T-helper 1 cell treated with Interleukin-12 subunit alpha and Interleukin-12 subunit beta and Interleukin-4 antibody, amounts not matched to agents 30 ng/mL and 1 ng/mL, for 36 hours (primary cell): ENCODE data around the gene IQGAP3. TPM values are rescaled to one million over a fixed set of nuclear protein-coding genes. Genes with fewer than 3 reads are reported as not detected.

Source experiments
- intact Hi-C: fragments of 100-400 bp; cut with micrococcal nuclease; formaldehyde crosslinking; loops from one replicate; pipeline ENCODE4 v1.15.1; 2024
- total RNA-seq: library from RNA; stranded (reverse); gene quantifications from 2 replicates; pipeline ENCODE4 v1.2.3, GENCODE V29; 2022

The IQGAP3 gene
- total RNA-seq, 1 donor from 2014 or later = 11.6 TPM

- intact Hi-C loops = no loop called here
Measured at GRCh38 chr1:156516821-156517220, 55.5 kb downstream of the IQGAP3 start.

DNA sequence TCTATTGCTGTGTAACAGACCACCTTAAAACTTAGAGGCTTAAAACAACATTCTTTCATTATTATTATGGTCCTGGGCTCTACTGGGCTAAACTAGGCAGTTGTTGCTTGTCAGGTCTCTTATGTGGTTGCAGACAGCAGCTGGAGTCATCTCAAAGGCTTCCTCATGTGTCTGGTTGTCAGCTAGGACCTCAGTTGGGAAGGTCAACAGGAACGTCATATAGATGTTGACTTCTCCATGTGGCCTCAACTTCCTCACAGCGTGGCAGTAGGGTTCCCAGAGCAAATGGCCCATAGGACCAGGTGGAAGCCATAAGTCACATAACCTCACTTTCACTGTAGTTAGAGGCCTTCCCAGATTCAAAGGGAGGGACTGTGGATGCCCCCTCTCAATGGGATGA is 56.4 kb downstream of the IQGAP3 start:
- intact Hi-C loops = no loop called here

GRCh38 chr1:156513185-156513584 is 59.2 kb downstream of the IQGAP3 start:
- intact Hi-C loops = no loop called here

DNA sequence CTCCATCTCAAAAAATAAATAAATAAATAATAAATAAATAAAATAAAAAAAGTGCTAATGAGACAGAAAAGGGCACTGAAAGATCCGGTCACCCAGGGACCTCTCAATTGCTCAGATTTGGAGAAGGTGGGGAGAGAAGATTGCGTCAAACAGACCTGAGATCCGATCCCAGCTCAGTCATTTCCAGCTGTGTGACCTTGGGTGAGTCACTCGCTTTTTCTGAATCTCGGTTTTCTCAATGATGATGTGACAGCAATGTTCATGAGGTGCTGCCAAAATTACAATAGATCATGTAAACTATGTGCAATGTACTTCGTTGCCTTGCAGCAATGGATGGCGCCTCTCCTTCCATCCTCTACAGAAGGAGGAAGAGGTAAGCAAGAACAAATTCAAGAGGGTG is 60.7 kb downstream of the IQGAP3 start:
- intact Hi-C loops = no loop called here

DNA sequence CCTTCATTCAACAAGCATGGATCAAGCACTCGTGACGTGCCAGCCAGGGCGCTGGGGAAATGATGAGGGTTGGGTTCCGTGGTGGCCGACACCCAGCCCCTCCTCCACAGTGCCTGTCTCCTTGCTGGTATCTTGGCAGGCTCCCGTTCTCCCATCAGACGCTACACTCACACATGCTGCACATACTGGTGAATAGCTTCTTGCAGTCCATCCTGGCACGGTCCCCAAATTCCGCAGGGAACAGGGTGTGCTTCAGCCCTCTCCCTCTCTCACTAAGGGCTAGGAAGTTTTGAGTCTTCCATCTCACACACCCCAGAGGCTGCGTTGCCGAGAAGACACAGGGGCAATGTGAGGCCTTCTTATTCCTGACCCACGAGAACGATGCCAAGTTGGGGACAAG is 61.7 kb downstream of the IQGAP3 start:
- intact Hi-C loops = no loop called here

DNA sequence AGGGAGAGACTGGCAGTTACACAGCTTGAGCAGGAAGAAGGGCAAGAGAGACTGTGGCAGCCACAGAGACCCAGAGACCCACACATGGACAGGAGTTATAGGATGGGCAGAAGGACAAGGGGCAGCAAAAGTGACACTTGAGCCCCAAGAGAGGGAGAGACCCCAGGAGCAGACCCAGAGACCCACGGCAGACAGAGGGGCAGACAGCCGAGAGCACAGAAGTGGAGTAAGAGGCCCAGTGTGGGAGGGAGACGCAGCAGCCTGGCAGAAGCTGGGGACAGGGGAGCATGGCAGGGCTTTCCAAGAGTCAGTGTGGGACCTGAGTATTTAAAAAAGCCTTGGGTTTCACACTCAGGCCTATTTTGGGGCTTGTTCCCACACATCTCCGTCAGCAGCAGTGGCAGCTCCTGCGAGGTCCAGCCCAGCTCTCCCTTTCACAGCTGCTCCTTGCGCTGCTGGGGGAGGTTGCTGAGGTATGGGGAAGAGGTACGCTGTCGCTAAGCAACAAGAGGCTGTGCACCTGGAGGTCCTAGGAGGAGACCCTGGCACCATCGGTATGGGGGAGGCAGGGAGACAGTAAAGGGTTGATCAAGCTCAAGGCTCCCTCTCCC is 62.8 kb downstream of the IQGAP3 start:
- intact Hi-C loops = loop anchor here (5.0 to 10.0 kb wide), 5 partner anchors 575 to 1555 kb away; partner anchors contain the start of genes ETV3, GON4L, KHDC4 and PBXIP1

GRCh38 chr1:156508955-156509234 is 63.5 kb downstream of the IQGAP3 start:
- intact Hi-C loops = loop anchor here (1.0 to 10.0 kb wide), 6 partner anchors 9 to 1554 kb away; partner anchors contain the start of genes ETV3, GON4L, KHDC4 and MEF2D

DNA sequence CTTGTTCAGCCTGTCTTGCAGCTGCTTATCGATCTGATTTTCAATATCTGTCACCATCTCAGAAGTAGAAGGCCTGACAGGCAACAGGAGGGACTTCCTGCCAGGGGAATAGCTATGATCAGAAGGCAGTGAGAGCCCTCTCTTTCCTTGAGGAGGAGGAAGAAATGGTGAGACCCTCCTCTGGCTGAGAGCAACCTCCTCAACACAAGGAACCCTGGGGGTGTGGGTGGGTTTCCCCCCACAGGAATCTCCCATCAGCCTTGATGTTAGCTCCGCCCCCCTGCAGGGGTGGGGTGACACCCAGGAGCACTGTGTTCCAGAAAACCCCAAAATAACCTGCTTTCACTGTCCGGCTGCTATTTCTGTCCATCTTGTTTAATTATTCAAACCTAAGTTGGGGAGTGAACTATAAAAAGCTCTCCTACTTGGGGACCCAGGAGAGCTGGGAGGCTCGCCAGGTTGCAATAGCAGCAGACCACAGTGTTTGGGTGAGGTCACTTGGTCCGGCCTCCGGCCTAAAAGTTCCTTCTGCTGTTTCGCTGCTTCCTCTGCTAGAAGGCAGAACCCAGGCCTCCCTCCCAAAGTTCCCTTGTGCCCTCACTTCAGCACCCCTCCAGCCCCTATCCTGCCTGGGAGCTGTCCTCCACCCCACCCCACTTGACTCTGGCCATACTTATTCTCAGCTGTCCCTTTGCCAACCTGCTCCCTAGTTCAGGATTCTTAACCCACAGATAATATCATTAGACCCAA is 64.0 kb downstream of the IQGAP3 start:
- intact Hi-C loops = loop anchor here (1.0 to 10.0 kb wide), 6 partner anchors 8 to 1554 kb away; partner anchors contain the start of genes ETV3, GON4L, KHDC4 and MEF2D

DNA sequence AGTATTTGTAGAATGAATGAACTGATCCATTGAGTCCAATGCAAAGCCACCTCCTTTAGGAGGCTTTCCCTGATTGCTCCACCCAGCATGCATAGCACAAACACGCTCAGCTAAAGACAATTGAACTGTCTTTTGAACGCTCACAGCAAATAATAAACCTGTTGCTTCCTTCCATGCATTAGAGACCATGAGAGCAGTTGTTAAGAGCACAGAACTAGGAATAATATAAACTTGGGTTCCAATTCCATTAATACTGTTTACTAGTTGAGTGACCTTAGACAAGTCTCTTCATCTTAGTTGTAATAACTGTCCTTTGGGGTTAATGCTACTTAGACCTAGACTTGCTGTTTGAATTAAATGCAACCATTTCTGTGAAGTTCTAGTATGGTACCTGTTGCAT is 65.9 kb downstream of the IQGAP3 start:
- intact Hi-C loops = loop anchor here (5.0 to 10.0 kb wide), 5 partner anchors 572 to 1552 kb away; partner anchors contain the start of genes ETV3, GON4L, KHDC4 and PBXIP1

DNA sequence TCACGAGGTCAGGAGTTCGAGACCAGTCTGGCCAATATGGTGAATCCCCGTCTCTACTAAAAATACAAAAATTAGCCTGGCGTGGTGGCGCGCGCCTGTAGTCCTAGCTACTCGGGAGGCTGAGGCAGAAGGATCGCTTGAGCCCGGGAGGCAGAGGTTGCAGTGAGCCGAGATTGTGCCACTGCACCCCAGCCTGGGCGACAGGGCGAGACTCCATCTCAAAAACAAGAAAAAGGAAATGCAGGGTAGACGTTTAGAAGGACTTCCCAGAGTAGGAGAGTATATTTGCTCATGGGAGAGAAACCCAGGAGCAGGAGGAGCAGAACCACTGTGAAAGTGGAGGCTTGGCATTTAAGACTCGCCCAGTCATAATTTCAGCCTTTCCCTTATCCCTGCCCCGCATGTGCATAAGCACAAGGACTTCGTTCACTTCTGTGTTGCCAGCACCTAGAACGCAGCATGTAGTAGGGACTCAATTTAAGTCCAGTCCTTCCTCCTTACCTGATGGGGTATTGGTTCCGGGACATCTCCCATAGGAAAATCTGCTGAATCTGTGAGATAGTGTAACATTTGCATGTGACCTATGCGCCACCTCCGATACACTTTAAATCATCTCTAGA is 66.6 kb downstream of the IQGAP3 start:
- intact Hi-C loops = loop anchor here (1.0 to 10.0 kb wide), 15 partner anchors 19 to 1551 kb away; partner anchors contain the start of genes CCT3, ETV3, GON4L and GPATCH4

- intact Hi-C loops = loop anchor here (1.0 to 10.0 kb wide), 15 partner anchors 20 to 1550 kb away; partner anchors contain the start of genes CCT3, ETV3, GON4L and GPATCH4
Measured at GRCh38 chr1:156504821-156505678, 67.3 kb downstream of the IQGAP3 start.

GRCh38 chr1:156504438-156504813 is 67.9 kb downstream of the IQGAP3 start:
- intact Hi-C loops = loop anchor here (2.0 to 10.0 kb wide), 9 partner anchors 20 to 1550 kb away; partner anchors contain the start of genes ETV3, GON4L, KHDC4 and MRPL24

DNA sequence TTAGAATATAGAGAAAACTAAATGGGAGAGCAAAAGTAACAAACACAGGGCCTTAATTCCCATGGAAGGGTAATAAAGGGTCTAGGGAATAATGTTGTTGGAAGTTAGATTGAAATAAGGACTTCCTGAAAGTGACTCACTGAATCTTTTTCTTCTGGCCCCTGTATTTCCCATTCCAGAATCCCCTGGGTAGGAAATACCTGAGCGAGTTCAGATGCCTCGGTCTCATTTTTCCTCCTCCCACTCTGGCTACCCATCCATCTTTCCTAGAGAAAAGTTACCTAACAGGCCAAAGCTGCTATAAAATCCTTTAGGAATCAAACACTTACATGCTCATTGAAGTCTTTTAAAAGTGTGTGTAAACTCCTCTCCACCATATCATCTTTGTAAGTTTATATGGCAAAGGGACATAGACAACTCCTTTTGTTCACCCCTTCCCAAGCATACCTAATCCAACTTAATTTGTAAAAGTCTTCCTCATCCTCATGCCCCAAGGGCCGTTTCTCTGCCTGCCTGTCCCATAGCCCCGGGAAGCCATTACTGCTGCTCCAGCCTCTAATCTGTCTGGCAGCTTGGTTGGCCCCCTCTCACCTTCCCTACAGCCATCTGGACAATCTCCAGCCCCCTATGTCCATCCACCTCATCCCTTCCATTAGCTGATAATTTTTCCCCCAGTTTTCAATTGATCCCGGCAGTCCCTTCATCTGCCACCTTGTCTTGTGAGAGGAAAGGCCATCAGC is 68.5 kb downstream of the IQGAP3 start:
- intact Hi-C loops = loop anchor here (2.0 to 10.0 kb wide), 9 partner anchors 21 to 1549 kb away; partner anchors contain the start of genes ETV3, GON4L, KHDC4 and MRPL24

GRCh38 chr1:156502894-156503697 is 69.3 kb downstream of the IQGAP3 start:
- intact Hi-C loops = loop anchor here (10.0 kb wide), 4 partner anchors 568 to 1548 kb away; partner anchors contain the start of genes ETV3, GON4L, KHDC4 and PBXIP1

DNA sequence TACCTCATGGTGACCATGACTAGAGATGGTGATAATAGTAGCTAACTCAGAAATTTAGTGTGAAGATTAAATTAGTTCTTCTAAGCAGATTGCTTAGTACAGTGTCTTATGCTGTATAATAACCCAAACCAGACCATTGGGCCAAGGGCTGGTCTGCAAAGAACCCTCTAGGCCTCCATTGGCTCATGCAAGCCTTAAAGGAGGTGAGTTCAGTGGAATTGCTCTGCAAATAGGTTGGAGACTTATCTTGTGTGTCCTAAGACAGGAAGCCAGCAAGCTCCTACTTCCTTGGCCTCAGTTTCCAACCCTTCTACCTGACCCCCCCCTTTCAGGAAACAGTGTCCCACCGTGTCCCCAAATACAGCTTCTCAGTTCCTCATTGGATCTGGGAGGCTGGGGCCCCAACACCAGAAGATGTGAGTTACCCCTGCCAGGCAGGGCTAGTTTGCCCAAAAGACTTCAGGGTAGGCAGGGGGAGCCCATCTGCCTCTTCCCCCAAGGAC is 69.9 kb downstream of the IQGAP3 start:
- intact Hi-C loops = loop anchor here (10.0 kb wide), 4 partner anchors 568 to 1548 kb away; partner anchors contain the start of genes ETV3, GON4L, KHDC4 and PBXIP1

- intact Hi-C loops = loop anchor here (1.0 to 10.0 kb wide), 12 partner anchors 7 to 1546 kb away; partner anchors contain the start of genes CCT3, ETV3, GON4L and GPATCH4
Measured at GRCh38 chr1:156500793-156501506, 71.4 kb downstream of the IQGAP3 start.

DNA sequence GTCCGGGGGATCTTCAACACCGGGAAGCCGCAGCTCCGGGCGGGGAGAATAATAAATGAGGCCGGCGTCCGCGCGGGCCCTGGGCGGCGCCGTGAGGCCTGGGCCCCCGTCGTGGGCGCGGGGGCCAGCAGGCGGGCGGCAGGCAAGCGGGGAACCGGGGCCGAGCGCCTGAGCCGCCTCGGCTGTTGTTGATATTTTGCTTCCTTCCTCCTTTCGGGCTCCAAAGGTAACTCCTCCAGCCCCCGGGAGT is 71.9 kb downstream of the IQGAP3 start, which contains the start of gene MEF2D:
MEF2D (minus strand) TSS at position 233 of the 250 bp plus-strand sequence. CDS start 17,483 bp downstream, outside the sequence.
- intact Hi-C loops = loop anchor here (1.0 to 10.0 kb wide), 8 partner anchors 8 to 1546 kb away; partner anchors contain the start of genes ETV3, GON4L, HDGF and KHDC4
